DMS114 treated with DMSO at 0.1 percent for 48 hours (cell line): ENCODE measurements around the gene PKN3.
"Not testable (repeated sequence)": the region's sequence is repeated elsewhere in the genome, so short reads cannot be mapped to it uniquely, and the experiment has no call there.

ENCODE experiments used
- DNase-seq: peaks from one replicate; lab custom pipeline; 2025; ENCODE audit not compliant: unreplicated experiment; lab: John Stamatoyannopoulos, UW

The PKN3 gene

GRCh38 chr9:128702445-128702948, at the start of gene PKN3:
Gene PKN3, plus strand, starts transcription at chr9:128702503. Its CDS starts 413 bp downstream, at chr9:128702916.
- peak; percentile 59 for DNase-seq

GRCh38 chr9:128653908-128654307, 48.4 kb upstream of the PKN3 start:
- no peak for DNase-seq

- no peak for DNase-seq
Measured at GRCh38 chr9:128654481-128654880, 47.8 kb upstream of the PKN3 start.

- peak; percentile 71 for DNase-seq
Measured at GRCh38 chr9:128656416-128657343, 45.6 kb upstream of the PKN3 start, which contains the start of gene DYNC2I2. Gene DYNC2I2, minus strand, starts transcription at chr9:128656847. Its CDS starts 121 bp downstream, at chr9:128656726.

- DNase-seq, result no peak
Measured at GRCh38 chr9:128657344-128657704, 45.0 kb upstream of the PKN3 start.

- DNase-seq, result no peak
Measured at GRCh38 chr9:128657796-128658195, 44.5 kb upstream of the PKN3 start.

- DNase-seq, result not testable (repeated sequence)
Measured at GRCh38 chr9:128666481-128666941, 35.8 kb upstream of the PKN3 start.

GRCh38 chr9:128669786-128670185, 32.5 kb upstream of the PKN3 start:
- no peak for DNase-seq

GRCh38 chr9:128675382-128675781, 26.9 kb upstream of the PKN3 start:
- no peak for DNase-seq

- no peak for DNase-seq
Measured at GRCh38 chr9:128677794-128678193, 24.5 kb upstream of the PKN3 start.

GRCh38 chr9:128683340-128684064, 18.8 kb upstream of the PKN3 start:
- DNase-seq, result no peak

GRCh38 chr9:128684065-128684324, 18.3 kb upstream of the PKN3 start:
- no peak for DNase-seq

- DNase-seq, result peak; percentile 42
Measured at GRCh38 chr9:128684325-128685199, 17.7 kb upstream of the PKN3 start.

- no peak for DNase-seq
Measured at GRCh38 chr9:128685636-128686489, 16.4 kb upstream of the PKN3 start.

- DNase-seq, result no peak
Measured at GRCh38 chr9:128687453-128687852, 14.8 kb upstream of the PKN3 start.

GRCh38 chr9:128688501-128689292, 13.6 kb upstream of the PKN3 start, which contains the start of gene SET:
Gene SET, plus strand, starts transcription at chr9:128689222. Its CDS starts 361 bp downstream, at chr9:128689583.
- DNase-seq, result peak; percentile 73

GRCh38 chr9:128689293-128689774, 13.0 kb upstream of the PKN3 start:
- no peak for DNase-seq

- no peak for DNase-seq
Measured at GRCh38 chr9:128689820-128690683, 12.3 kb upstream of the PKN3 start.
